Adipocyte (in vitro differentiated cells): ENCODE measurements around the gene SEC61B.
"Not testable (repeated sequence)": the region's sequence is repeated elsewhere in the genome, so short reads cannot be mapped to it uniquely, and the experiment has no call there.

Experiments used
- DNase-seq: peaks from one replicate; pipeline ENCODE4 v3.0.0-alpha.2; 2015; ENCODE audit warnings: low read depth
- H3K27me3 ChIP-seq: replicated peaks from 2 replicates; pipeline ENCODE4 v1.7.0; 2013; ENCODE audit warnings: mild to moderate bottlenecking, low read length, moderate library complexity; ENCODE audit not compliant: control insufficient read depth, insufficient read depth
- H3K36me3 ChIP-seq: 2 replicates; pipeline ENCODE4 v1.7.0; 2013; ENCODE audit warnings: low read length, mild to moderate bottlenecking, moderate library complexity; ENCODE audit not compliant: control insufficient read depth, insufficient read depth, severe bottlenecking
- H3K4me1 ChIP-seq: 2 replicates; pipeline ENCODE4 v1.7.0; 2013; ENCODE audit warnings: mild to moderate bottlenecking, low read length, moderate library complexity; ENCODE audit not compliant: control insufficient read depth, insufficient read depth
- H3K4me3 ChIP-seq: 2 replicates; pipeline ENCODE4 v1.7.0; 2013; ENCODE audit warnings: mild to moderate bottlenecking, low read length, moderate library complexity
- H3K9ac ChIP-seq: 2 replicates; pipeline ENCODE4 v1.7.0; 2013; ENCODE audit warnings: mild to moderate bottlenecking, low read length, moderate library complexity
- H3K9me3 ChIP-seq: 2 replicates; pipeline ENCODE4 v1.7.0; 2013; ENCODE audit warnings: mild to moderate bottlenecking, low read length, moderate library complexity; ENCODE audit not compliant: control insufficient read depth

Gene SEC61B

DNA sequence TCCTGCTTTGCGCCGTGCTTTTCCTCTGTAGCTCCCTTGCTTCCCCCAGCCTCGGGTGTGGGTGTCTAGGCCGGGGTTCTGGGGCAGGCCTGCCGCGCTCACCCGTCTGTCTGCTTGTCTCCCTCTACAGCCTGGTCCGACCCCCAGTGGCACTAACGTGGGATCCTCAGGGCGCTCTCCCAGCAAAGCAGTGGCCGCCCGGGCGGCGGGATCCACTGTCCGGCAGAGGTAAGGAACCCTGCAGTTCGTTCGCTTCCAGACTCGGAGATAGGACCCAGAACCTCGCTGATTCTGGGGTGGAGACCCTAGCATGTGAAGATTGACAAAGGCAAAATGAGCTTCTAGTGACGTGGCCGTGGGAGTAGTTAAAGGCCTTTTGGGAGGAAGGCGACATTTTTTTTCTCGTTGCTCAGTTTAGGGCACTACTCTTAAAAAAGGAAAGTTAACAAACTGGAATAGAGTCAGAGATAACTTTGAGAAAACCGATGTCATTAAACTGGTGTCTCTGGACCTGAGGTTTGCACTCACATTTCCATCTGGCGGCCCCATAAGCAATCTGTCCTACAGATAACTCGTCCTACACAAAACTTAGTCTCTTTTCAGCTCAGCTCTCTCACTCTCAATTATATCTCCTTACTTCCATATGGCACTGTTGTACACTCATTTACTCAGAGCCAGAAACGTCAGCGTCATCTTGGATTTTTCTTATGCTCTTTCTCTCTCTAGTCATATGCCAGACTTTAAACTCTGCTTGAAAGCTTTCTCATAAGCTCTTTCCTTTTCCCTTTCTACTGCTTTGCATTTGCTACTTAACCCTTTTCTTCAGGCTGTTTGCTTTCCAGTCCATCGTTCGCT lies 561 bp downstream of the SEC61B start:
- Histone ChIP-seq H3K4me3 (peak overlapping the region; percentile 99), H3K9ac (peak overlapping the region; percentile 99), H3K9me3 (no peaks in the 10 kb centered on the region), H3K27me3 (no peaks in the 10 kb centered on the region), H3K4me1 (peaks cover 48% of the 10 kb centered on the region), H3K36me3 (peaks cover 45% of the 10 kb centered on the region)
- peak; percentile 51 for DNase-seq

DNA sequence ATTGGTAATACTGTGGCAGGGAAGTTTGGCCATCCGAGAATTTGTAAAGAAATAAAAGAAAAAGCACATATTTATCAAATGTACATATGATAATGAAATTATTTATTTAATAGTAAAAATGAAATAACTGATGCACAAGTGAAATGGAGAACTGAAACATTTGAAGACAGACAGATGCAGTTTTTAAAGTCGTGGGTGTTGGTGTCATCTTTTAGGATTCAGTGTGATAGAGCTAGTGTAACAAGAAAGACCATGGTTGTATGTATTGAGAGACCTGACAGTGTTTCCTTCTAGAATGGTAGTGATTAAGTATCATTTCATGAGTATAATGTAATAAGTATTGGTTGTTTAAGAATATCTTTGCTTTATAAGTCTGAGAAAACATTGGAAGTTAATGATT lies 2.4 kb downstream of the SEC61B start:
- peaks cover 52% of the 10 kb centered on the region for H3K36me3 ChIP-seq
- no peak for DNase-seq
- H3K27me3 ChIP-seq: no peaks in the 10 kb centered on the region
- peaks cover 45% of the 10 kb centered on the region for H3K4me1 ChIP-seq
- H3K9me3 ChIP-seq: no peaks in the 10 kb centered on the region
- peak overlapping the region; percentile 99 for H3K9ac ChIP-seq
- peak overlapping the region; percentile 99 for H3K4me3 ChIP-seq

- Histone ChIP-seq H3K27me3 (no peaks in the 10 kb centered on the region), H3K36me3 (peaks cover 69% of the 10 kb centered on the region)
Measured at GRCh38 chr9:99226054-99226453, 4.0 kb downstream of the SEC61B start.

GRCh38 chr9:99230206-99230605 lies 8.1 kb downstream of the SEC61B start:
- peaks cover 79% of the 10 kb centered on the region for H3K36me3 ChIP-seq
- peaks cover 7% of the 10 kb centered on the region for H3K4me1 ChIP-seq
- H3K9ac ChIP-seq: no peak overlapping the region
- no peak for DNase-seq
- H3K27me3 ChIP-seq: no peaks in the 10 kb centered on the region
- H3K9me3 ChIP-seq: no peaks in the 10 kb centered on the region
- H3K4me3 ChIP-seq: no peak overlapping the region

More at GRCh38 chr9:99226054-99226453, 4.0 kb downstream of the SEC61B start:
- Histone ChIP-seq H3K4me3 (no peak overlapping the region), H3K9ac (no peak overlapping the region), H3K9me3 (no peaks in the 10 kb centered on the region), H3K4me1 (peaks cover 30% of the 10 kb centered on the region)
- DNase-seq: no peak

DNA sequence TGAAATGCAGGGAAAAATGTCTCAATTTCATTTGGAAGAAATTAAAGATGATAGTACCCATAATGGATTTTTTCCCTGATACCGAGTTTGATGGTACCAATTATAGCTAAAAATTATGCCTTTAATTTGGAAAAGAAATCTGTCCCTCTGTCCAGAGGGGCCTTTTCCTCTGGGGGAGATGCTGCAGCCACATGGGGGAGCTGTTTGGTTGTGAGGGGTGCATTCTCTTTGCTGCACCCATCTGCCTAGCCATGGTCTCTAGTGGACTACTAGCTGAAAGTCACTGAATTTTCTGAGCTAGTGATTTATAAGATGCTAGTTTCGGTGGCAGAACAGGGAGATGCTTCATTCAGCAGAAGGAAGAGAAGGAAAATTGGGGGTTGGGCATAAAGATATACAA lies 9.6 kb downstream of the SEC61B start:
- no peaks in the 10 kb centered on the region for H3K9me3 ChIP-seq
- H3K9ac ChIP-seq: no peak overlapping the region
- peak; percentile 42 for DNase-seq
- H3K4me3 ChIP-seq: no peak overlapping the region
- H3K27me3 ChIP-seq: no peaks in the 10 kb centered on the region
- H3K36me3 ChIP-seq: peaks cover 66% of the 10 kb centered on the region
- H3K4me1 ChIP-seq: no peaks in the 10 kb centered on the region

DNA sequence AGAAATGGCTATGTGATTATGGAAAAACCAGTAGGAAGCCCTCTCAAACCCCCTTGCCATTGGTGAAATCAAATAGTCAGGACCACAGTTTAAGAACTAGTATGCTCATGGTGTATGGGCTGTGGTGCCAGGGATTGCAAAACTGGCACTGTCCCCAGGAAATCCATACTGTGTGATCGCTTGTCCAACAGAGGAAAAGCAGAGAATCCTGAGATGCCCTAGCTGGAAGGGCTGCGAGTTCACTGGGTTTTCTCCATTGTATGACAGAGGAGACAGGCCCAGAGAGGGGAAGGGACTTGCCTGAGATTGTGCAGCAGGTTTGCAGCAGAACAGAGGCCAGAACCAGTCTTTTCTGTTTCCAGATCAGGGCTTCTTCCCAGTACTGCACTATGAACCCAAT lies 12.5 kb downstream of the SEC61B start:
- Histone ChIP-seq H3K4me3 (no peak overlapping the region), H3K36me3 (peaks cover 42% of the 10 kb centered on the region), H3K27me3 (no peaks in the 10 kb centered on the region), H3K9ac (no peak overlapping the region), H3K4me1 (peaks cover 6% of the 10 kb centered on the region), H3K9me3 (no peaks in the 10 kb centered on the region)
- DNase-seq: no peak

- Histone ChIP-seq H3K4me1 (peaks cover 11% of the 10 kb centered on the region), H3K9ac (no peak overlapping the region), H3K36me3 (peaks cover 37% of the 10 kb centered on the region), H3K27me3 (no peaks in the 10 kb centered on the region), H3K9me3 (no peaks in the 10 kb centered on the region), H3K4me3 (no peak overlapping the region)
- no peak for DNase-seq
Measured at GRCh38 chr9:99235069-99235468, 13.0 kb downstream of the SEC61B start.

- DNase-seq: no peak
- peaks cover 27% of the 10 kb centered on the region for H3K36me3 ChIP-seq
- H3K27me3 ChIP-seq: no peaks in the 10 kb centered on the region
- H3K9me3 ChIP-seq: no peaks in the 10 kb centered on the region
- no peak overlapping the region for H3K4me3 ChIP-seq
- peaks cover 13% of the 10 kb centered on the region for H3K4me1 ChIP-seq
- no peak overlapping the region for H3K9ac ChIP-seq
Measured at GRCh38 chr9:99235926-99236634, 14.0 kb downstream of the SEC61B start.

- Histone ChIP-seq H3K9ac (no peak overlapping the region), H3K4me1 (peaks cover 13% of the 10 kb centered on the region), H3K9me3 (no peaks in the 10 kb centered on the region), H3K27me3 (no peaks in the 10 kb centered on the region), H3K4me3 (no peak overlapping the region), H3K36me3 (peaks cover 15% of the 10 kb centered on the region)
- no peak for DNase-seq
Measured at GRCh38 chr9:99237356-99237755, 15.3 kb downstream of the SEC61B start.

GRCh38 chr9:99237849-99238248 lies 15.8 kb downstream of the SEC61B start:
- peaks cover 13% of the 10 kb centered on the region for H3K4me1 ChIP-seq
- H3K4me3 ChIP-seq, H3K9me3 ChIP-seq, H3K27me3 ChIP-seq, DNase-seq, H3K9ac ChIP-seq, H3K36me3 ChIP-seq: not testable (repeated sequence)

GRCh38 chr9:99238331-99238730 lies 16.2 kb downstream of the SEC61B start:
- DNase-seq: no peak
- Histone ChIP-seq H3K9ac (no peak overlapping the region), H3K4me3 (no peak overlapping the region), H3K27me3 (no peaks in the 10 kb centered on the region), H3K4me1 (peaks cover 13% of the 10 kb centered on the region), H3K36me3 (peaks cover 5% of the 10 kb centered on the region), H3K9me3 (no peaks in the 10 kb centered on the region)
